HG03039 (cell line): ENCODE data around the gene ZNF827.

ENCODE experiments used
- ATAC-seq: cut with Tn5 transposase; IDR thresholded peaks from one replicate; pipeline ENCODE4 v1.9.1; 2021; ENCODE audit warnings: mild to moderate bottlenecking, moderate library complexity; ENCODE audit not compliant: unreplicated experiment

The ZNF827 gene

GRCh38 chr4:145770124-145770523 lies 168.5 kb downstream of the ZNF827 start:
- no peak for ATAC-seq

- ATAC-seq: no peak
Observed at GRCh38 chr4:145769450-145770037, 169.1 kb downstream of the ZNF827 start.

GRCh38 chr4:145766273-145766672 lies 172.3 kb downstream of the ZNF827 start:
- no peak for ATAC-seq

- no peak for ATAC-seq
Observed at GRCh38 chr4:145763399-145763798, 175.2 kb downstream of the ZNF827 start.

- ATAC-seq: no peak
Observed at GRCh38 chr4:145762719-145763118, 175.9 kb downstream of the ZNF827 start.

GRCh38 chr4:145760961-145761929 lies 177.4 kb downstream of the ZNF827 start:
- no peak for ATAC-seq

GRCh38 chr4:145760176-145760575 lies 178.4 kb downstream of the ZNF827 start:
- ATAC-seq: no peak

GRCh38 chr4:145757188-145757587 lies 181.4 kb downstream of the ZNF827 start:
- no peak for ATAC-seq

GRCh38 chr4:145756244-145756643 lies 182.4 kb downstream of the ZNF827 start:
- no peak for ATAC-seq

GRCh38 chr4:145755802-145756201 lies 182.8 kb downstream of the ZNF827 start:
- no peak for ATAC-seq

GRCh38 chr4:145743641-145744040 lies 195.0 kb downstream of the ZNF827 start:
- ATAC-seq: no peak

GRCh38 chr4:145740806-145741205 lies 197.8 kb downstream of the ZNF827 start:
- no peak for ATAC-seq

- ATAC-seq: no peak
Observed at GRCh38 chr4:145739845-145740244, 198.8 kb downstream of the ZNF827 start.

GRCh38 chr4:145736241-145736831 lies 202.3 kb downstream of the ZNF827 start:
- no peak for ATAC-seq

- no peak for ATAC-seq
Observed at GRCh38 chr4:145735827-145736226, 202.8 kb downstream of the ZNF827 start.

- no peak for ATAC-seq
Observed at GRCh38 chr4:145735347-145735675, 203.3 kb downstream of the ZNF827 start.

GRCh38 chr4:145734576-145735346 lies 203.9 kb downstream of the ZNF827 start:
- ATAC-seq: peak; percentile 33

- ATAC-seq: no peak
Observed at GRCh38 chr4:145734031-145734430, 204.6 kb downstream of the ZNF827 start.

GRCh38 chr4:145732895-145733880 lies 205.4 kb downstream of the ZNF827 start:
- peak; percentile 87 for ATAC-seq
